Measurements from ENCODE around the gene GPR171.
"Not testable (repeated sequence)": the region's sequence is repeated elsewhere in the genome, so short reads cannot be mapped to it uniquely, and the experiment has no call there.

Gene GPR171

DNA sequence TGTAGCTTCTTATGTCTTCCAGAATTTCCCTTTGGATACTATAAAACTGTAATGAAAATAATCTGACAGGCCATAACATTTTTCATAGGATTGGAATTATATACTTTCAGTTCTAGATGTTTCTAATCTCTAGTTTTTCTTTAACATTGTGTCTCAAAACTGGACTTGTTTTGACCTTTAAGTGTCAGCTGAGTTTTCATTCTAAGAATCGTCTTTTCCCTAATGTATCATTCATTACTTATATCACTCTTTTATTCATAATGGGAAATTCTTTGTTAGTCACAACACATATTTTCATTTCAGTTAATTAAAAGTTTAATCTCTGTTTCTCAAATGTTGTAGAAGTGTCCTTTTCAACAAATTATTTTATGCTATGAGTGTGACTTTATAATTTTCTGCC, 11.9 kb downstream of the GPR171 start:
- no peak overlapping the region for H3K27ac ChIP-seq
- no peak for DNase-seq (ENCODE audit: low read depth, low spot score)

DNA sequence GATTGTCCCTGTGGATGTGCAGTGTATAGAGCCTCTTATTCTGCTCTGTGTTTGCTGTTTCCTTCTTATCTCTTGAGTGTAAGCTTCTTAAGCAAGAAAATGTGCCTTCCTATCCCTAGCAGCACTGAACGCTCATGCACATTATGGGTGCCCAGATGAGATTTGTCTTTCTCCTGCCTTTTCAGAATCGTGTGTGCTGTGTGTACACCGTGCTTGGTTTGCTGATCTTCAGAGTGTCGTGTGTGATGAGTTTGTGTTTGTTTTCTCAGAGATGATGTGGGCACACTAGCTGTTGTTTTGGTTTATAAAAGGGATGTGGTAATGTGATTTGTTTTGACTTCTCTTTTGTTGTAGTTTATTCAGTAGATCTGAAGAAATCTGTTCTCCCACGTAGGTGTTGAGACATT, 19.7 kb downstream of the GPR171 start:
- H3K27ac ChIP-seq: no peak overlapping the region
- DNase-seq (ENCODE audit: low read depth, low spot score): no peak

DNA sequence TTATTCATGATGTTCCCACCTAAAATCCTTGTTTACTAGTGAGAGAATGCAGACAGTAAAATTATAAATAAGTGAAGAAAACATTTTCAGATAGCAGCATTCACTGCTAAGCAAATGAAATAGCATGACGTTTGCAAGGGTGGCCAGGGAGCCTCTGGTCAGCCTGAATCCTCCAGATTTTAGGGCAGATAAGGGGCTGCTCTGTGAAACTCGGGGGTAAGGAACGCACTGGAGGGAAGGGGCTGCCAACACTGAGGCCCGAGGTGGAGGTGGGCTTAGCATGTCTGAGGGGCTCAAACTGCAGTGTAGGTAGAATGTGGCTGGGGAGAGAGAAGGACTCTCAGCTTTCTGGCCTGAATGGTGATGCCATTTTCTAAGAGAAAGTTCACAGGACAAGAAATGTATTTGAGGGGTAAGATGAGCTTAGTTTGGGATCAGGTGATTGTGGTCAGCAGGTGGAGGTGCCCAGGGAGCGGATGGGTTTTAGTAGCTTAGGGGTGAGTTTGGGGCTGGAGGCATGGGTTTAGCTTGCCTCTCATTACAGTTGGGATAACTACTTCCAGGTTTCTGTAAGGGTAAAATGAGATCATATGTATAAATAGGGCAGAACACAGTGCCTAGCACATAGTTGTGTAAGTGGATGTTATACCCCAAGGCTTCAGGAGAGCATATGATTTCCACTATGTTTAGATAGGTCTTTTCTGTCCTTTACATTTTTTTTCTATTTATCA, 20.5 kb downstream of the GPR171 start:
- H3K27ac ChIP-seq: no peak overlapping the region
- DNase-seq (ENCODE audit: low read depth, low spot score): no peak

DNA sequence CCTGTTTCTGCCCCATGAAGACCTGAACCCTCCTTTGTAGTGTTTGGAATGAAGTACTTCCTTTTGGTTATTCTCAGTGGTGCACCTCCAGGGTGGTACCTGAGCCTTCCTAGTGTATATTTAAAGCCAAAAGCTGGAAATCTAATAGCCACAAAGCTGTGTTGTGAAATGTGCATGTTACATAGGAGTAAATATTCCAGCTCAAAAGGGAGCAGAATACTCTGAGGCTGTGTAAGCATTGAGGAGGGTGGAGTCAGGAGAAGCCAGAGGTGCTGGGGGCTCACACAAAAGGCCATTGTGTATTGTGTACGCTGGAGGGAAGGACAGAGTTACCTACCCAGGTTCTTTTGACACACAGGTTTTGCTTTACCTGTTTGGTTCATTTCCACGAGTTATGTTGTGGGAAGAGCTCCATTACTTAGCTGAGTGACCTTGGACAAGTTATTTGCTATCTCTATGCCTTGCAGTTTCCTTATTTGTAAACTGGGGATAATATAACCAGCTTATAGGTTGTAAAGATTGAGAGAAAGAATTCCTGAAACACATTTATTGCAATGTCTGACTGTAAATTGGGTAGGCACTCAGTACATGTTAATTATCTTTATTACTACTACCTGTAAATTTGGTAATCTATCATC, 24.7 kb downstream of the GPR171 start:
- DNase-seq (ENCODE audit: low read depth, low spot score): no peak
- H3K27ac ChIP-seq: no peak overlapping the region

DNA sequence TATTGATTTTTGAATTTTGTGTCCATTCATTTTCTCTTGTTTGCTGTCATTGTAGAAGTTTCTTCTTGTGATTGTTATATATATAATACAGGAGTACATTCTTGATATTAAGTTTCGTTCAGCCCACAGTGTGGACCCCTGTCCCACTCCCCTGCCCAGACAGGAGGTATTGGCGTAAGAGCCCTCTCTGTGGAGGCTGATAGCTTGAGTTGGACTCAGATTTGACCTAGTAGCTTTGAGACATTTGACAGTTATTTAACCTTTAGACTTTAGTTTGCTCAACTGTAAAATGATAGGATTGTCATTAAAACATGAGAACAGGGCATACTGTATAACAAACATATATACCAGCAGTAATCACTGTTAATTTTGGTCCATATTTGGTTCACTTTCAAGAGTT, 27.1 kb downstream of the GPR171 start:
- DNase-seq (ENCODE audit: low read depth, low spot score): no peak
- no peak overlapping the region for H3K27ac ChIP-seq

DNA sequence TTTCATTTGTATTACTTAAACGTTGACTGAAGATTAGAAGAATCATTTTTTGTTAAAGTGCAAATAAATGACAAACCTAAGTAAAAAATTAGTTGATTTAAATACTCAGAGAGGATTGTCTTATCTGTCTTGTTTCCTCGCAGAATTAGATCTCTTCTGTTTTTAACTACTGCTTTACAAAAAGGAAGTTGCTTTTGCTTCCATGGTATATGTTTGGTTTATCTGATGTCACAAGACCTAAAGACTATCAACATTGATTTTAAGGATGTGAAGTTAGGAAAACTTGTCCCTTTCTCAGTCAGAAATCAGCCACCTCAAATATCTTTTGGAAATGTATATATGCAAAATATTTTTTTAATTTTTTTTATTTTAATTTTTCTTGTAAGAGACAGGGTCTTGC, 28.7 kb downstream of the GPR171 start:
- no peak overlapping the region for H3K27ac ChIP-seq
- DNase-seq (ENCODE audit: low read depth, low spot score): no peak

DNA sequence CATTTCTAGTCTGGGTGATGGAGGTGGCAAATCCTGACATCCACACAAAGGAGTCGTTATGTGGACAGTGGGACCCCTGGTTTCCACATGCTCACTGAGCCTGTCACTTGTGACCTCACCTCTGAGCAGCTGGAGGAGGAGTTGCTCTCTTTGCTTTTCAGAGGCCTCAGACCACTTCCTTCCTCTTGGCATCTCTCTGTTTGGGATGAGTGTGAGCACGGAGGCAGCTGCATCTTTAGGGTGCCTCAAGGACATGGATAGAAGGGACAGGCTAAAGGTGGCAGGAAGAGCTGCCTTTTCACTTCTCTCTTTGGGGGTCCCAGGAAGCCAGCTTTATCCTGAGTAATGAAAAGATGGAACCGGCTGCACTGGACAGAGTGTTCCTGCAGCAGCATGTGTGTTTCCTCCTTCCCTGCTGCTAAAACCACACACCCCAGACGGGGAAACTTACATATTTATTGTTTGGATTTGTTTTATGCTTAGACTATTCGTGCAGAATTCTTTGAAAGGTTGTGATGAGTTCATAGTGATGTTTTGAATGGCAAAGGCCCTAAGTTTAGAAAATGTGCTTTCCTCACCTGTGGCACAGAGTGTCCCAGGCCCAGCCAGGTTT, 31.8 kb downstream of the GPR171 start:
- H3K27ac ChIP-seq: no peak overlapping the region
- DNase-seq (ENCODE audit: low read depth, low spot score): no peak

DNA sequence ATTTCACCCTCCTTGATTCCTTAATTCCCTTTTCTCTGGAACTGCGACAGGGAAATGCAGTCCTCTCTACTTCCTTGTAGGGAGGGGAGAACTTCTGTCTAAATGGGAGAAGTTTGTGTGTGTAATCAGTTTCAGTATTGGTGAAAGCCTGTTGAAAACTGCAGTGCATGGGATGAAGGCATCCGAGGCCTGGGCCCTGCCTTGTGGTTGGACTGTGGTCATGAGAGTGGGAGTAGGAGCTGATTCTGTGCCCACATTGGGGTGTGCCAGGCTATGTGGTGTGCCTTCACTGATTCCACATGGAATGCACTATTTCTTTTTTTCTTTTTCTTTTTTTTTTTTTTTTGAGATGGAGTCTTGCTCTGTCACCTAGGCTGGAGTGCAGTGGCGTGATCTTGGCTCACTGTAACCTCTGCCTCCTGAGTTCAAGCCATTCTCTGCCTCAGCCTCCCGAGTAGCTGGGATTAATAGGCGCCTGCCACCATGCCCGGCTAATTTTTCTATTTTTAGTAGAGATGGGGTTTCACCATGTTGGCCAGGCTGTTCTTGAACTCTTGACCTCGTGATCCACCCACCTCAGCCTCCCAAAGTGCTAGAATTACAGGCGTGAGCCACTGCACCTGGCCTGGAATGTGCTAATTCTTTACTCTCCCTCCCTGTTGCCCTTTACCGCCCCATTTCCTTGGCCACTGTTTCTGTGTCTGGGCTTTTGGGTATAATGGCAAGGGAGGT, 32.9 kb downstream of the GPR171 start:
- not testable (repeated sequence) for H3K27ac ChIP-seq; DNase-seq (ENCODE audit: low read depth, low spot score)

DNA sequence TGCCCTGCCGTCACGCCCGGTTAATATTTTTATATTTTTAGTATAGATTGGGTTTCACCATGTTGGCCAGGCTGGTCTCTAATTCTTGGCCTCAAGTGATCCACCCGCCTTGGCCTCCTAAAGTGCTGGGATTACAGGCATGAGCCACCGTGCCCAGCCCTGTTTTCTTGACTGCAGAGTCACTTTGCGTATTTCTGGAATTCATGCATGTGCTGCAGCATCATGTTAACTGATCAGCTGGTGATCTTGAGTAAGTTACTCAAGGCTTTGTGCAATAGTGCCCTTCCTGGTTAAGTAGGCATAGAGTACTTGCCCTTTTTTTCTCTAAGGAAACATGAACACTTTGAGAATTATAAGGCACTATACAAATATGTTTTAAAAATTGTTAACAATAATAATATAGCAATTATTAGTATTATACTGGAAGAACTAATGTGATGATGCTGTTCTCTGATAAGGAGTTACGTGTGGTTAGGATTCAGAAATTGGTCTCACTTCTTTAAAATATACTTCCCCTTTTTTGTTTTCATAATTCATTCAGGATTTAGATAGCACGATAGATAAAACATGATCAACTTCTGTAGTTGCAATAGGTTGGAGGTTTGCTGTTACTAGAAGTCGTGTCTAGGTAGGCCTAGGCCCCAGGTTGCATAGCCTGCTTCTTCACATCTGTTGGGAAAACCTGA, 33.6 kb downstream of the GPR171 start:
- no peak for DNase-seq (ENCODE audit: low read depth, low spot score)
- H3K27ac ChIP-seq: no peak overlapping the region

DNA sequence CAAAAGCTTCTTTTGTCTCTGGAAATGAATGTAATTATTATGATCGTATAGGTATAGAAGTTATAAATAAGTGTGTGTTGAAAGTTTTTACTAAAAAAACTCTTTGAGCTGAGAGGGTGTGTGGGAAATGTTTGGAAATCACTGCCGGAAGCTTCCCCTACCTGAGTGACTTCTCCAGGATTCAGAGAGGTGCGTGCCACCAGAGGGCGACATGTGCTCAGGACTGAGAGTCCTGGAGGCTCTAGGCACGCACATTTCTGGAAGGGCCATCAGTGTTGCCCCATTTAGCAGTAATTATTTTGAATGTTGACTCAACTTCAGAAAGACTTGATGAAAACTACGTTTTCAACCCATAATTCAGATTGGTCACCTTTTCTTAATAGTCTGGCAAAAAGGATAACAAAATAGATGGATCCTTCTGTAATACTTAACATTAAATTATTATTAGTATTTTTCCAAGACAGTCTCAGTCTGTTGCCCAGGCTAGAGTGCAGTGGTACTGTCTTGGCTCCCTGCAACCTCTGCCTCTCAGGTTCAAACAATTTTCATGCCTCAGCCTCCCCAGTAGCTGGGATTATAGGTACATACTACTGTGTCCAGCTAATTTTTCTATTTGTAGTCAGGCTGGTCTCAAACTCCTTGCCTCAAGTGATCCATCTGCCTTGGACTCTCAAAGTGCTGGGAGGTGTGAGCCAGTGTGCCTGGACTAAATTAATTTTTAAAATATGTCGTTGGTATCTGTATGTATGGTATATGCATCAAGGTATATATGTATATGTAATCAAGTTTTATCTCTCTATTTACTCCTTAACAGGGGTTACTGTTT, 34.5 kb downstream of the GPR171 start:
- DNase-seq (ENCODE audit: low read depth, low spot score): no peak
- no peak overlapping the region for H3K27ac ChIP-seq

DNA sequence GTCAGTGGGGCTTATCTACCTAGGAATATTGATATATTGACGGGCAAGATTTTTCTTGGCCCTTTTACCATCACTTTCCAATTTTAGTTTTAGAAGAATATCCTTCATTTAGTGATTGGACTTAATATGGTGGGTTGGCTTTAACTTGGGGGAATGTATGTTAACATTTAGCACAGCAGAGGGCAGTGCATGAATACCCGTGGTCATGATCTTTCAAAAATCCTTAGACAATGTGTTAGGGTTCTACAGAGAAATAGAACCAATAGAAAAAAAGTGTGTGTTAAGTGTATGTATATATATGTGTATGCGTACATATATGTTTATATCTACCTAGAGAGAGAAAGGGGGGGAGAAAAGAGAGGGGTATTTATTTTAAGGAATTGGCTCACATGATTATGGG, 36.9 kb downstream of the GPR171 start:
- DNase-seq (ENCODE audit: low read depth, low spot score): no peak
- no peak overlapping the region for H3K27ac ChIP-seq

DNA sequence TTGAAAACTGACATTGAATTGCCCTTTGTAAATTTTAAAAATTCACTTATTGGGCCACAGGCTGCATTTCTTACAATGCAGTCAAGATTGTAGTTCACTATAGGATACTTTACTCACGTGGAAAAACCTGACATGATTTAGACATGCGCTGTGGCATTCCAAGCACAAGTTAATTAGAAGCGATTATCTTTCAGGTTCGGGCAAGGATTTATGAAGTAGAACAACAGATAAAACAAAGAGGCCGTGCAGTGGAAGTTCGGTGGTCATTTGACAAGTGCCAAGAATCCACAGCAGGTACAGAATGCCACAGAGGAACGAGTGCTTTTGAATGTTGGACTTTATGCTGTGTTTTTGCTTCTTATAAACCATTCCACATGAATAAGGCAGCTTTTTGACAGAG, 37.8 kb downstream of the GPR171 start:
- no peak overlapping the region for H3K27ac ChIP-seq
- no peak for DNase-seq (ENCODE audit: low read depth, low spot score)

DNA sequence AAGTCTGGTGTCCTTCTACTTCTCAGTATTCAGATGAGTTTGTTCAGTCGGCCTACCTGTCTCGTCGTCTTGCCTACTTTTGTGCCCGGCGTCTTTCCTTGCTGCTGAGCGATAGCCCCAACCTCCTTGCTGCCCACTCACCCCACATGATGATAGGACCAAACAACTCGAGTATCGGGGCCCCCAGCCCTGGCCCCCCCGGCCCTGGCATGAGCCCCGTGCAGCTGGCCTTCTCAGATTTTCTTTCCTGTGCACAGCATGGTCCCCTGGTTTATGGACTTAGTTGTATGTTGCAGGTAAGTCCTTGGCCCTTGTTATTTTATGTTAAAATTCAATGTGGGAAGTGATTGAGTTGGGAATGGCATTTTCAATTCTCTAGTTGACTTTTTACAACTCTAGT, 43.2 kb downstream of the GPR171 start:
- DNase-seq (ENCODE audit: low read depth, low spot score): no peak

DNA sequence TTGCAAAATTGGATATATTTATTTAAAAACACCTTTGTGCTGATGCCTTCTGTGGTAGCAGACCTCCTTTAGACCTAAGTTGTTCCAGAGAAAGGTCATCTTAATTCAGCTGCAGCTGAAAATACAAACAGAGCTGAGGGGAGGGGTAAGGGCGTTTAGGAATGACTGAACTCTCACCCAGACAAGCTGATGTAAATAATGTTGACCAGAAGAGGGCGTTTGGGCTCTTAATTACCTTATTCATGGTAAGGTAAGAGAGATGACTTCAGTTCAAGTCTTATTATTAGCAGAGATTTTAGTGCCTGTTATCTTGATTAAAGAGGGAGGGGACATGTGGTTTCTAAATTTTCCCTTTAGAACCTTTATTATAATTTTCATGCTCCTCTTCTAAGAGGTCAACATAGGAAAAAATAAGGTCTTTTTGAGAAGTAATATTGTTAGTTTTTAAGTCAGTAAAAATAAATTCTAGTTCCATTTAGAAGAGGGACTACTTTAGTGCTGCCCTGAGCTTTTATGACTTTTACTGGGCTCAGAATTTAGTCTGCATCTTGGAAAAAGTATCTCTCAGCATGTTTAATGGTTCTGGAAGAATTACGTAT, 46.3 kb downstream of the GPR171 start:
- peak; percentile 14 for DNase-seq (ENCODE audit: low read depth, low spot score)
- H3K27ac ChIP-seq: no peak overlapping the region

More for the DNA sequence above, 43.2 kb downstream of the GPR171 start:
- H3K27ac ChIP-seq: no peak overlapping the region

DNA sequence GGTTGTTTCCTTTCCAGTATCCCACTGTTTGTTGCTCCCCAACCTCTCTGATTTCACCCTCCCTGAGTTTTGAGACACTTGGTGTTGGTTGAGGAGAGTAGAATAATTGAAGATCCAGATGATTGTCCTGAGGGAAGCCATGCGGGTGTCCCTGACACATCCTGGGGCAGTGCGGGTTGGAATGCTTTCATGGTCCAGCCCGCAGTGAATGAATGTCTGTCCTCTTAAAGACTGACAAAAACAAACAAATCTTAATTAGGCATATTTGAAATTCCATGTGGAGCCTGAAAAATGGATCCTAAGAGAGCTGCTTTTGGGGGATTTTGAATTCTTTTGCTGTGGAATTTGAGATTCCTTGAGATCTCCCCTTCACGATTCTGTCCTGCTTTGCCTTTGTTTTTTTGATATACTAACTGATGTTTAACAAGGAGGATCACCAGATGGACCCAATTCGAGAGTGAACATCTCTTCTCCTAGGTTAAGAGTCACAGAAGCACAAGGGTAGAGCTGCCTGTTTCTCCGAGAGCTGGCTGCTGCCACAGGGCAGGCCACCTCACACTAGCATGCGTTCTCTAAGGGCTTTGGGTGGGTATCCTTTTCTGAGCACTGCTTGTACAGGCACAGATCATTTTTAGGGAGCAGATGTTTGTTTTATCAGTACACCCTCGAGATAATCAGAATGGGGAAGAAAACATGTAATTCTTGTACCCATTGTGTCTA, 47.4 kb downstream of the GPR171 start:
- no peak overlapping the region for H3K27ac ChIP-seq
- DNase-seq (ENCODE audit: low read depth, low spot score): no peak

DNA sequence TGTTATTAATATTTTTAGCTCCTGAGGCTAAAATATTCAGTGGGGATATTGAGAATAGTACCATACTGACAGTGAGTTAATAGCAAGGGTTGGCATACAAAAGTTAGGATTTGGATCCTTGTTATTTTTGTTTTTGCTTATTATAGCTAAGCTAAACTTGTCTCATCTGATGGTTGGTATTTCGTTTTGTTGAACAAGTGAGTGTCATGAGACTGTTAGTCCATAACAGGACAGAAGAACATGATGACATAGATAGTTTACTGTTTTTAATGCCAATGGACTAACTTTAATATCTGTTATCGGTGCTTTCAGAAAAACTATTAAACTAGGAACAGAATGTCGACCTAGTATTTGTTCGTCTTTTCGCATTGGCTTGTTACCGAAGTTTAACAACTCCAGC, 48.5 kb downstream of the GPR171 start:
- no peak overlapping the region for H3K27ac ChIP-seq
- no peak for DNase-seq (ENCODE audit: low read depth, low spot score)

DNA sequence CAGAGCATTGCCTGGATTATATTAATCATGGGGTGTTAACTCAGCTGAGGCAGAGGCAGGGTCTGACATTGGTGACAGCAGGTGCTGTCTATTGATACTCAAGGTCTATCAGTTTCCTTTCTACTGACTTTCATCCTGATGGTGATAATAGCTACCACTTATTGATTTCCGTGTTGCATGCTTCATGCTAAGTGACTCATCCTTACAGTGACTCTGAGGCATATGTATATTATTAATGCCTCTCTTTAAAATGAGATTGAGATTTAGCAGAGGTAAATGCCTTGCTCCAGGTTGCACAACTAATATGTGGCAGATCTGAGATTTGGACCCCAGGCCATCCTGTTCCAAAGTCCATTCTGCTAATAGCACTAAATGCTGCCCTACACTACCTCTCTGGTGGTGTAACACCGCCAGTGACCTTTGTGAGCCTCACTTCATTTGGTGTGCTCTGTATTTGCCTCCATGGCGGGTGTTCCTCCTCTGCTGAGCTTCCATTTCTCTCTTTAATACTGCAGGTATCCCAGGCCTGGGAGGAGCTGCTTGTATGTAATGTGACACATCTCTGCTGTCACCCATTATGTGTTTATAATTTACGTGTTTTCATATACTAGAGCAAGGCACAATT, 50.4 kb downstream of the GPR171 start:
- no peak overlapping the region for H3K27ac ChIP-seq
- DNase-seq (ENCODE audit: low read depth, low spot score): no peak
